Measurements from ENCODE around the gene IGFLR1.

The IGFLR1 gene

GRCh38 chr19:35702223-35703012 is 39.8 kb downstream of the IGFLR1 start:
- Histone ChIP-seq H3K36me3 (ENCODE audit: control insufficient read depth in 1 of 2, insufficient read depth in 2 of 2, low read length in 2 of 2) (no peaks in the 10 kb centered on the region), H2BK120ac (ENCODE audit: insufficient read depth, low read length, poor library complexity) (no peak overlapping the region), H3K4me2 (ENCODE audit: low read length) (peak overlapping the region; percentile 90), H4K91ac (ENCODE audit: low read depth, low read length) (no peak overlapping the region), H3K4me3 (ENCODE audit: low read depth, low read length) (peak overlapping the region; percentile 67), H3K4me1 (ENCODE audit: control insufficient read depth in 1 of 2, insufficient read depth in 2 of 2, low read length in 2 of 2) (peaks cover 3 to 5% of the 10 kb centered on the region in 2 experiments), H3K27me3 (ENCODE audit: insufficient read depth, low read length) (no peaks in the 10 kb centered on the region), H2AK5ac (ENCODE audit: low read length) (no peak overlapping the region), H3K4ac (ENCODE audit: low read depth, low read length) (no peak overlapping the region), H2BK5ac (ENCODE audit: low read depth, low read length, poor library complexity) (no peak overlapping the region), H3K23ac (ENCODE audit: low read length) (no peak overlapping the region), H2BK12ac (ENCODE audit: low read length) (no peak overlapping the region), H4K8ac (ENCODE audit: low read depth, low read length) (peak overlapping the region; percentile 81), H3K79me1 (ENCODE audit: low read length) (no peaks in the 10 kb centered on the region), H3K18ac (ENCODE audit: low read length) (no peak overlapping the region), H3K9me3 (ENCODE audit: insufficient read depth, low read depth, low read length) (no peaks in the 10 kb centered on the region), H3K14ac (ENCODE audit: low read length) (no peak overlapping the region), H4K12ac (ENCODE audit: low read depth, low read length) (peak overlapping the region; percentile 9), H3K9ac (ENCODE audit: low read length) (no peak overlapping the region), H3K27ac (ENCODE audit: low read depth, low read length) (no peak overlapping the region), H3K79me2 (ENCODE audit: control insufficient read depth, insufficient read depth, low read length, poor library complexity) (no peaks in the 10 kb centered on the region), H2AFZ (ENCODE audit: insufficient read depth, low read length, poor library complexity) (peak overlapping the region; percentile 95)
- WGBS (ENCODE audit: extremely low coverage, insufficient coverage, insufficient read length), result no CpG with 5 or more reads among the region's 50 CpGs
- DNase-seq, result peak; percentile 96 to 99

GRCh38 chr19:35696835-35697234 is 45.4 kb downstream of the IGFLR1 start:
- no CpG with 5 or more reads among the region's 4 CpGs for WGBS (ENCODE audit: extremely low coverage, insufficient coverage, insufficient read length)
- H3K9ac ChIP-seq (ENCODE audit: low read length), result no peak overlapping the region
- H2BK120ac ChIP-seq (ENCODE audit: insufficient read depth, low read length, poor library complexity), result no peak overlapping the region
- no peaks in the 10 kb centered on the region for H3K9me3 ChIP-seq (ENCODE audit: insufficient read depth, low read depth, low read length)
- no peaks in the 10 kb centered on the region for H3K79me2 ChIP-seq (ENCODE audit: control insufficient read depth, insufficient read depth, low read length, poor library complexity)
- H3K4ac ChIP-seq (ENCODE audit: low read depth, low read length), result no peak overlapping the region
- H3K4me3 ChIP-seq (ENCODE audit: low read depth, low read length), result no peak overlapping the region
- no peak overlapping the region for H2BK5ac ChIP-seq (ENCODE audit: low read depth, low read length, poor library complexity)
- no peak overlapping the region for H2AK5ac ChIP-seq (ENCODE audit: low read length)
- no peaks in the 10 kb centered on the region for H3K36me3 ChIP-seq (ENCODE audit: control insufficient read depth in 1 of 2, insufficient read depth in 2 of 2, low read length in 2 of 2)
- H3K4me1 ChIP-seq (ENCODE audit: control insufficient read depth in 1 of 2, insufficient read depth in 2 of 2, low read length in 2 of 2), result peaks cover 3 to 4% of the 10 kb centered on the region in 2 experiments
- H3K4me2 ChIP-seq (ENCODE audit: low read length), result no peak overlapping the region
- H2AFZ ChIP-seq (ENCODE audit: insufficient read depth, low read length, poor library complexity), result no peak overlapping the region
- no peak overlapping the region for H3K14ac ChIP-seq (ENCODE audit: low read length)
- H3K23ac ChIP-seq (ENCODE audit: low read length), result no peak overlapping the region
- H3K27ac ChIP-seq (ENCODE audit: low read depth, low read length), result no peak overlapping the region
- no peak overlapping the region for H3K18ac ChIP-seq (ENCODE audit: low read length)
- no peak overlapping the region for H4K91ac ChIP-seq (ENCODE audit: low read depth, low read length)
- DNase-seq, result no peak
- H4K12ac ChIP-seq (ENCODE audit: low read depth, low read length), result no peak overlapping the region
- H4K8ac ChIP-seq (ENCODE audit: low read depth, low read length), result no peak overlapping the region
- H3K27me3 ChIP-seq (ENCODE audit: insufficient read depth, low read length), result no peaks in the 10 kb centered on the region
- H3K79me1 ChIP-seq (ENCODE audit: low read length), result no peaks in the 10 kb centered on the region
- no peak overlapping the region for H2BK12ac ChIP-seq (ENCODE audit: low read length)

DNA sequence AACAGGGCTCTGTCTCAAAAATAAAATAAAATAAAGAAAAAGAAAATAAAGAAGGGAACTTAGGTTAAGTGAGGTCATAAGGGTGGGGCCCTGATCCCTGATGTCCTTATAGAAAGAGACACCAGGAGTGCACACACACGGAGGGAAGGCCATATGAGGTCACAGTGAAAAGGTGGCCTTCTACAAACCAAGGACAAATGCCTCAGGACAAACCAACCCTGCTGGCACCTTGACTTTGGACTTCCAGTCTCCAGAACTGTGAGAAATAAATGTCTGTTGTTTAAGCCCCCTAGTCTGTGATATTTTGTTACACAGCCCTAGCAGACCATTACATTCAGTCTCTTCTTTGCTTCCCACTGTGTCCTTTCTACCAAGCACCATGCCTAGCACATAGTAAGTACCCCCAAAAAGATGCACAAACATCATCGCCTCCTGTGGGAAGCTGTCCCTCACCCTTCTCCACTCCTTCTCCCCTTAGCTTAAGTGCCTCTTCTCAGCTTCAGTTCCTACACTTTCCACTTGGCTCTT is 46.3 kb downstream of the IGFLR1 start:
- Histone ChIP-seq H3K4ac (ENCODE audit: low read depth, low read length) (no peak overlapping the region), H3K18ac (ENCODE audit: low read length) (no peak overlapping the region), H4K8ac (ENCODE audit: low read depth, low read length) (no peak overlapping the region), H3K4me1 (ENCODE audit: control insufficient read depth in 1 of 2, insufficient read depth in 2 of 2, low read length in 2 of 2) (peaks cover 4 to 5% of the 10 kb centered on the region in 2 experiments), H2BK120ac (ENCODE audit: insufficient read depth, low read length, poor library complexity) (no peak overlapping the region), H3K79me1 (ENCODE audit: low read length) (no peaks in the 10 kb centered on the region), H3K9ac (ENCODE audit: low read length) (no peak overlapping the region), H4K91ac (ENCODE audit: low read depth, low read length) (no peak overlapping the region), H3K14ac (ENCODE audit: low read length) (no peak overlapping the region), H2AK5ac (ENCODE audit: low read length) (no peak overlapping the region), H3K36me3 (ENCODE audit: control insufficient read depth in 1 of 2, insufficient read depth in 2 of 2, low read length in 2 of 2) (no peaks in the 10 kb centered on the region), H3K4me2 (ENCODE audit: low read length) (no peak overlapping the region), H3K27ac (ENCODE audit: low read depth, low read length) (no peak overlapping the region), H3K27me3 (ENCODE audit: insufficient read depth, low read length) (no peaks in the 10 kb centered on the region), H2BK12ac (ENCODE audit: low read length) (no peak overlapping the region), H2AFZ (ENCODE audit: insufficient read depth, low read length, poor library complexity) (no peak overlapping the region), H4K12ac (ENCODE audit: low read depth, low read length) (no peak overlapping the region), H2BK5ac (ENCODE audit: low read depth, low read length, poor library complexity) (no peak overlapping the region), H3K4me3 (ENCODE audit: low read depth, low read length) (no peak overlapping the region), H3K9me3 (ENCODE audit: insufficient read depth, low read depth, low read length) (no peaks in the 10 kb centered on the region), H3K23ac (ENCODE audit: low read length) (no peak overlapping the region), H3K79me2 (ENCODE audit: control insufficient read depth, insufficient read depth, low read length, poor library complexity) (no peaks in the 10 kb centered on the region)
- DNase-seq, result no peak
- no CpG with 5 or more reads among the region's 2 CpGs for WGBS (ENCODE audit: extremely low coverage, insufficient coverage, insufficient read length)

DNA sequence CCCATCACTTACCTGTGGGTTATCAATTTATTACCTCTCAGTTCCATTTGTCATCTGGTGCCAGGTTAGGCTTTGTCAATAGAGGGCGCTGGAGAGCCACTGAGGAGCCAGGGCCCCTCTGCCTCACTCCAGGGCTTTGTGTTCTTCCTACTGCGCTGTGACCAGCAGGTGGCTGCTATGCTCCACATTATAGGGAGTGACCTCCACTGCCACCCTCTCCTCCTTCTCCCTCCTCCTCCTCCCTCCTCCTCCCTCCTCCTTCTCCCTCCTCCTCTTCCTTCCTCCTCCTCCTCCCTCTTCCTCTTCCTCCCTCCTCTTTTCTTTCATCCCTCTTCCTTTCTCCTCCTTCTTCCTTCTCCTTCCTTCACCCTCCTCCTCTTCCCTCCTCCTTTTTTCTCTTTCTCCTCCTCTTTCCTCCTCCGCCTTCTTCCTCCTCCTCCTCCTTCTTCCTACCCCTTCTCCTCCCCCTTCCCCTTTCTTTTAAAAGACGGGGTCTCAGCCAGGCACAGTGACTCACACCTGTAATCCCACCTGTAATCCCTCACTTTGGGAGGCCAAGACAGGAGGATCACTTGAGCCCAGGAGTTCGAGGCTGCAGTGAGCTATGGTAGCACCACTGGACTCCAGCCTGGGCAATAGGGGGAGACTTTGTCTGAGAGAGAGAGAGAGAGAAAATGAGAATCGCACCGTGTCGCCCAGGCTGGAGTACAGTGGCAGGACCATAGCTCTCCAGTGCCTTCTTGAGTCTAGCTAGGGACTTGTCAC is 48.2 kb downstream of the IGFLR1 start:
- Histone ChIP-seq H3K27me3 (ENCODE audit: insufficient read depth, low read length) (no peaks in the 10 kb centered on the region), H3K4ac (ENCODE audit: low read depth, low read length) (no peak overlapping the region), H3K9me3 (ENCODE audit: insufficient read depth, low read depth, low read length) (no peaks in the 10 kb centered on the region), H4K8ac (ENCODE audit: low read depth, low read length) (no peak overlapping the region), H2BK12ac (ENCODE audit: low read length) (no peak overlapping the region), H3K79me2 (ENCODE audit: control insufficient read depth, insufficient read depth, low read length, poor library complexity) (no peaks in the 10 kb centered on the region), H3K18ac (ENCODE audit: low read length) (no peak overlapping the region), H3K4me3 (ENCODE audit: low read depth, low read length) (no peak overlapping the region), H3K14ac (ENCODE audit: low read length) (no peak overlapping the region), H3K36me3 (ENCODE audit: control insufficient read depth in 1 of 2, insufficient read depth in 2 of 2, low read length in 2 of 2) (no peaks in the 10 kb centered on the region), H4K91ac (ENCODE audit: low read depth, low read length) (no peak overlapping the region), H4K12ac (ENCODE audit: low read depth, low read length) (no peak overlapping the region), H3K4me2 (ENCODE audit: low read length) (no peak overlapping the region), H3K4me1 (ENCODE audit: control insufficient read depth in 1 of 2, insufficient read depth in 2 of 2, low read length in 2 of 2) (peaks cover 4 to 5% of the 10 kb centered on the region in 2 experiments), H3K9ac (ENCODE audit: low read length) (no peak overlapping the region), H2AK5ac (ENCODE audit: low read length) (no peak overlapping the region), H3K27ac (ENCODE audit: low read depth, low read length) (no peak overlapping the region), H2AFZ (ENCODE audit: insufficient read depth, low read length, poor library complexity) (no peak overlapping the region), H2BK5ac (ENCODE audit: low read depth, low read length, poor library complexity) (no peak overlapping the region), H3K79me1 (ENCODE audit: low read length) (no peaks in the 10 kb centered on the region), H3K23ac (ENCODE audit: low read length) (no peak overlapping the region), H2BK120ac (ENCODE audit: insufficient read depth, low read length, poor library complexity) (no peak overlapping the region)
- DNase-seq, result peak; percentile 91 to 95
- no CpG with 5 or more reads among the region's 8 CpGs for WGBS (ENCODE audit: extremely low coverage, insufficient coverage, insufficient read length)

All from trophoblast cell (in vitro differentiated cells and primary cell).